GM21528 (cell line): ENCODE results near the gene ZNF618.

ENCODE experiments used
- ATAC-seq: cut with Tn5 transposase; IDR thresholded peaks from one replicate; pipeline ENCODE4 v1.9.1; 2021; ENCODE audit warnings: mild to moderate bottlenecking, moderate library complexity; ENCODE audit not compliant: unreplicated experiment, low FRiP score

The ZNF618 gene

DNA sequence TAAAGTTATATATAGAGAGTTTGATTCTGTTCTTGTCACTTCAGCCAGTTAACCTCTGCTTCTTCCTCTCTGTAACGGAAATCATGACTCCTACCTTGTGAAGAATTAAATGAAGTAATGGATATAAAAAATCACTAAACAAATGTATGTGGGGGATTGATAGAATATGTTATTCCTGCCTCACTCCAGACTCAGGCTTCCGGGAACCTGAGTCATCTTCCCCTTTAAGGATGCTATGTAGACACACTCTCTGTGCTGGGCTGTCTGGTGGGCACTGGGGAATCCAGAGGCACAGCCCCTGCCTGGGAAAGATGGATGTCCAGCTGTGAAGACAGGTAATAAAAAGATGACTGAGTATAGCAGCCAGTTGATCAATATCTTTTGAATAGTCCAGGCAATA is 77.4 kb downstream of the ZNF618 start:
- ATAC-seq, result no peak

DNA sequence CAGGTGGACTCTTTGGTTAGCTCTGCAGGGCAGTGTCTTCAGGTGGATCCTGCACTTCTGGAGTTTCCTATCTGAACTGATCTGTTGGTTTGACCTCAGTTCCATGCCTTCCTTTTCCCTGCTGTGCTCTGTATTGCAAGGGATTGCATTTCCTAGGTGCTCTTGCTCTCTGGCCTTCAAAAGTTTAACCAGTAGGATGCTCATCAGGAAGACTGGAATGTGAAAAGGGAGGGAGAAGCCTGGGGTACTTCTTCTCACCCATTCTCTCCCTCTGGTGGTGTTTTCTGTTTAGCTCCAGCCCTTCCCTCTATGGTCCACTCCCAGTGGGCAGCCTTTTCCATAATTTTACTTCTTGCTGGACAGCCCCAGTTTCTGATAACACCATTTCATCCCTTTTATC is 78.5 kb downstream of the ZNF618 start:
- no peak for ATAC-seq

DNA sequence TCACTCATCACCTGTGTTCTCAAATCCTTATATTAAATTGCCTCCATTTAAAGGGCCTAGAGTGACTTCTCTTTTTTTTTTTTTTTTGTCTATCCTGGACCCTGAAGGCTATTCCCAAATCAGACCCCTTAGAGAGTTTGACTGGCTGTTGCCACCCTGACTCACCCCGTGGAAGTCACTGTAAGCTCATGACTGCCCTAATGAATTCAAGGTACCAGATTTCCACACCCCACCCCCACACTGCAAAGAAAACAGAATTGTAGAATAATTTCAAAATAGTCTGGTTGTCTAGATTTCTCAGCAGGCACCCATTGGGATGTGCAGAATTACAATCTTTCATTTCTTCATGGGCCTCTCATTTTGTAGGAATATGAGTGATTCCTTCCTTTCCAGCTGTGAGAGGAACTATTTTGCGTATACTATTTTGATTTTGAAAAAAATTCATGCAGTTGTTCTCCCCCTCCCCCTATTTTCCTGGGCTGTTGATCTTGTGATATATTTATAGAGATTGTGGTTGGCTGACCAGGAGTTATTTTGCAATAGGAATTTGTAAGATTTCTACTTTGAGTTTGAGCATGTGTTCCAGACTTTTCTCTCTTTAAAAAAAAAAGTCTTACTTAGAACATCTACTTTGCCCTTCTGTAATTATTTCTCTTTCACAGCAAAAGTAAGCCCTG is 79.1 kb downstream of the ZNF618 start:
- ATAC-seq, result no peak

DNA sequence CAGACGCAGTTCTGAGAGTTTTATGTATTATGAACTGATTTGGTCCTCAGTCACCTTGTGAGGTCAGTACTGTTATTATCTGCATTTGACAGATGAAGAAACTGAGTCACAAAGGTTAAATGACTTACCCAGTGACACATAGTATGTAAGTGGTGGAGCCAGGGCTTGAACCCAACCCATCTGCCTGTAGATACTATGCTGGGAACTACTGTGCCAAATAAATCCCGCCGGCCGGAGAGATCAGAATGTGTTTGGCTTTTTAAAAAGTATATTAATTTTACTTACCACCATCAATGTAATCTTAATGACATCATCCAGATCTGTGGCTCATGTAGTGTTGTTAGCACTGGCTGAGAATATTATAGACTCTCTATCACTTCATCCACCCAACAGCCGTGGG is 80.8 kb downstream of the ZNF618 start:
- no peak for ATAC-seq

DNA sequence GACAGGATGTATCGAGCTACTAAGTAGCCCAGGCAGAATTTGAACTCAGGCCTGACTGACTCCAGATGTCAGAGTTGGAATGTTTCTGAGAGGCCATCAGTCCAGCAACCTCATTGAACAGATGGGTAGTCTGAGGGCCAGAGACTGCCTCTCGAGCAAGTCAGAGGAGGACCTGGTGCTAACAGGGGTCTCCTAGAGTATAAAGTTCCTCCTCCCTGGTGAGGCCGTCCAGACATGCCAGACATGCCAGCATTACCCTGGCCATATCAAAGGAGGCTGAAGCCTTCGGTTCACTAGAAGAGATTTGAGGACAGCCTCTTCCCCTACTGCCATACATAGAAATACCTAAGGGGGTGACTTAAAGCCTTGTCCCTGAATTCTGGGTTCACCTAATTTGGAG is 81.2 kb downstream of the ZNF618 start:
- no peak for ATAC-seq

DNA sequence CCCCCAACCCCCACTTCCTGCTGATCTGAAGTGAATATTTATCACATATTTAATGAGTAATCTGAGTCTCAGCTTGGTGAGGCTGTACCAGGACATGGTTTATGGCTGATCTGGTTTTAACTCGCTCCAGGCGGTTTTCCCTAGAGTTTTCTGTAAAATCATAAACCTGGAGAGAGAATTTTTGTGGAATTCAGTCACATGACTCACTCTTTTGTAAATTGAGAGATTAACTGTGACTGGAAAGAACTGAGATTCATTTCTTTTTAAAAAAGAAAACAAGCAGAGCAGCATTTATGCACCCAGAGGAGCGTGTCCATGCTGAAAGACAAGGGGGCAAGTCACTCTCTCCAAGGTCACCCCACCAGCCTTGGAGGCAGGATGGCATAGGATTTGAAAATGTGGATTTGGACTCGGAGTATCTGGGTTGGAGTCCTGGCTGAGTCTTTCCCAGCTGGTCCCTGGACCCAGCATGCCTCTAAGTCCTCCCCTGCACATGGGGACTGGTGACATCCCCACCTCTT is 81.8 kb downstream of the ZNF618 start:
- no peak for ATAC-seq

DNA sequence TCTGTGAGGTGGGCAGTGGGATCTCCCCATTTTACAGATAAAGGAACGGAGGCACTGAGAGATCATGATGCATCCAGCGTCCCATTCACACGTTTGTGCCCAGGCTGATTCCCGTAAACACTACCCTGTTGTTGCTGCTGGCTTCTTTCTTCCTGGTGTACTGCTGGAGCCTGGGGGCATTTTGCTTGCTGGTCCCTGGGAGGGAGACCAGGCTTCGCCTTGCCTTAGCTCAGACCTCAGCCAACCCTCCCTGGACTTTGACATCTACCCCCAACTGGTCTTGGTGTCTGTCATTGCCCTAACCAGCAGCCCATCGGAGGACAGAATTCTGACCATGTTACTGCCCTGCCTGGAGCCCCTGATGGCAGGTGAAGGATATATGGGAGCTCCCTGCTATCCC is 82.4 kb downstream of the ZNF618 start:
- ATAC-seq, result no peak

DNA sequence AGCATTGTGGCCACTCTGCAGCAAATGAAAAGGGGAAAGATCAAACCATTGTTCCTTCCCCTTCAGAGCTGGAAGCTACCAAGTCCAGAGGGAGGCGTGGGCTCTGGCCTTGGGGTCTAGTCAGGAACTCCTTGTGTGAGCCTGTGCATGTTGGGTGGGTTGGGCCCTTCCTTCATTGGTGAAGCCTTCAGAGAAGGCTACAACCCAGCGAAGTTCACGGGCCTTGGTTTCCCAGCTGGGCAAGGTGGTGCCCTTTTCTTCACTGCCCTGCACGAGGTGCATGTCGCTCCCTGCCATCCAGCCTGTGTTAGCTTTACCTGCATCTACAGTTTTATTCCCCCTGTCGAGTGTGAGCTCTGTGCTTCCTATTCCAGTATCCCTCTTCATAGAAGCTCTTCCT is 84.7 kb downstream of the ZNF618 start:
- no peak for ATAC-seq

DNA sequence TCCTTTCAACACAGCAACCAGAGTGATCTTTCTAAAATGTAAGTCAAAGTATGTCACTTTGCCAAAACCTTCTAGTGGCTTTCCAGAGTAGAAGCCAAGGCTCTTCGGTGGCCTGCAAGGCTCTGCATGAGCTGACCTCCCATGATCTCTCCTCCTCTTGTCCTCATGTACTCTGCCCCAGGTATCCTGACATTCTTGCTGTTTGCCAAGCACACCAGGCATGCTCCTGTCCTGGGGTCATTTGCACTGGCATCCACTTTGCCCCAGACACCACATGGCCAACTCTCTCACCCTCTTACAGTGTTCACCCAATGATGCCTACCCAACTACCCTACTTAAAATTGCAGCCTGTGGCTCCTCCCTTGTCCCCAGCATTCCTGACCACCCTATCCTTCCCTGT is 86.3 kb downstream of the ZNF618 start:
- ATAC-seq, result no peak

DNA sequence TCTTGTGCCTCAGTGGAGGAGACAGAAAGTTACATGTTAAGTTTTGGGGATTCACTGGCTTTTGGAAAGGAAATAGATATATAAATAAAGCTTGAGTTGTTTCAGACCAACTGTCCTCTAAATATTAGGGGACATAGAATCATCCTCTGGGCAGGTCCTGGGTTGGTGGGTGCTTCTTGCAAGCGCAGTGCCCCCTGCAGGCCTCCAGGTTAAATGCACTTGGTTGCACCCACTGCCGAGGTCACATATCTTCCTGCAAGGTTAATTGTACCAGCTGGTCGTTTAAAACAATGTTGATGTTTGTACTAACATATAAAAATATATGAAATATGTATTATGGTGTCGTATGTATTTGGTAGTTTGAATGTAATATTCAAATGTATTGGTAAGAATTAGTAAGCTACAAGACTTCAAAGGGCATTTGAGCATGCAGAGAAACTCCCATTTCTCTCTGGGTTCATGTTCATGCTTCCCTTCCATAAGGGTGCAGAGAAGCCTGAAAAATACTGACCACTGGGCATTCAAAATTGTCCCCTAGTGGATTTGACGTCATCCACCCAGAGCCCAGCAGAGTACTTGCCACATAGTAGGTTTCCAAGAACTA is 87.0 kb downstream of the ZNF618 start:
- no peak for ATAC-seq

DNA sequence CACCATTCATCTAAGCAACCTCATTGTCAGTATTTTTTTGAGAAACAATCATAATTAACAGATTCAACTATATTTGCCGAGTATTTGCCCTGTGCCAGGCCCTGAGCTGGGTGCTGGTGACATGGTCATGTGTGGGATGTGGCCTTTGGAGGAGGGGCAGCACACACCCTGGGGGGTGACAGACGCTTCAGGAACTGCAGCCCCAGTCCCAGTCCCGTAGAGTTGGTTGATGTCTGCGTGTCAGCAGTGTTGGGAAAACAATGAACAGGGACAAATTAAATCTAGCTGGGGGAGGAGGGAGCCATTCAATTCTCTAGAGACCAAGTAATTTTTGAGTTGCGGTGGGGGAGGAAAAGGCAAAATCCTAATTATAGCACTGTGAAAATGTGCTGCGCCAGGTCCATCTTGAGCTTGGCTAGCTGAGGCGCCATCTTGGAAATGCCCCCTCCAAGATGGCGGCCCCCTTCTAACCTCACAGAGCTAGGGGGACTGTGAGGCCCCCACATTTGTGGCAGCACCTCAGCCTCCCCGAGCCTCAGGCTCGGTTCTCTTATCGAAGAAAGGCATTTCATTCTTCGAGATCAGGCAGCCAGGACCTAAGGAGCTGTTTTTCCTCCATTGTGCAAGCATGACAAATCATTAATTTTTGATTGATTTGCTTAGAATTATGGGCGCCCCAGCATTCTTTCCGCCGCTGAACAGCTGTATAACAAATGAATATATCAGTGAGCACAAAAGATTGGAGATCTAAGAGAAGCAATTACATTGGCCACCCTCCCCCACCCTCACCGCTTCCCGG is 87.8 kb downstream of the ZNF618 start:
- ATAC-seq, result no peak

DNA sequence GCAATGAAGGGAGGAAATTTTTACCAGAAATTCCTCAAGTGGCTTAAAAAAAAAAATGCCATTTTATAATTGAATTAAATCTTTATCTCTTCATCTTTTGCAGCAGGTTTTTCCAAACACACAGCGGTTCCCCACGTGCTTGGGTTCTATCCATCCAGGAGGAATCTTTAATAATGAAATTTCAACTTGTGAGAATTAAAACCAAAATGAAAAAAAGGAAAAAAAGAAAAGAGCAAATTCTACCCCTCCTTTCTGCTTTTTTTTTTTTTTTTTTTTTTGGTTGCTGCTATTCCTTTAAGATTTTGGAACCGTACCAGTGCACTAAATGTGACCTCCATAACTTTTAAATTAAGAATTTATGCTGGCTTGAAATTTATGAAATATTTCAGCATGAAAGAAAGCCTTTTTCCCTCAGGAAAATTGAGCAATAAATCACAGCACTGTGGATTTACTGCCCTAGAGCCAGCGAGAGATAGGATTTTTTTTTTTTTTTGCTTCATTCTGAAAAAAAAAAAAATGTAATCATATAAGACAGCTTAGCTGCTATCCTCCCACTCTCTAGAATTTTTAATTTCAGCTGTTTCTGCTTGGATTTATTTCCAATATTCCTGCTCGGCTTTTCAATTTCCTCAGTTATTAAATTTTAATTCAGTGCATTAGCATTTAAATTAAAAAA is 88.5 kb downstream of the ZNF618 start:
- ATAC-seq, result no peak

DNA sequence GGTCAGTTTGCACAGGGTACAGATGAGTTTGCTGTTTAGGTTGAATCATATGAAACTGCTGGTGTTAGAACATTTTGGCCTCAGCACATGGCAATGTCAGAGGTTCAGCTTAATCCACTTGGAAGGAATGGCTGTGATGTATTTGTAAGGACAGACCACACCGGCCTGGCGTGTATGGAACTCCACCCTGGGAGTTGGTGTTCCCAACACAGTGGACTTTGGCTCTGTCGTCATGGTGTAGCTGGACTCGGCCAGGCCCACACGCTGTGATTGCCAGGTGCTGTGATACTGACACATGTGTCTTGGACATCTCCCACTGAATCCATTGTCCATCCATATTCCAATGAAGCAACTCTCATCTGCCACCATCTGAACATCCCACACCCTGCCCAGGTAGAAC is 90.3 kb downstream of the ZNF618 start:
- no peak for ATAC-seq

DNA sequence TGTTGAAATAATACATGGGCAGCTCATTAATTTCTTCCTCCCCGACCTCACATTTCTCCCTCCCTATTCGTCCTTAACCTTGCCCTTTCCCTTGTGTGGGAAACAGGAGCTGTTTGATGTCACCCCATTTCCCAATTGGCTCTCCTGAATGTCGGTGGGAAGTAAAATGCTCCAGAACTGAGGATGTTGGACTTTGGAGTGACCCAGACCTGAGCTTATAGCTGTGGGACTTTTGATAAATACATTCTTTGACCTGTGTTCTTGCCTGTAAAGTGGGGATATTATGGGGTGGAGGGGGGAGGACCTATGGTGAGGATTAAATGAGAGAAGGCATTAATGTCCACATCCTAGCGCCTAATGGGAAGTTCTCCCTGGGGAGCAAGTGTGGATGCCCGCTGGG is 91.3 kb downstream of the ZNF618 start:
- no peak for ATAC-seq

DNA sequence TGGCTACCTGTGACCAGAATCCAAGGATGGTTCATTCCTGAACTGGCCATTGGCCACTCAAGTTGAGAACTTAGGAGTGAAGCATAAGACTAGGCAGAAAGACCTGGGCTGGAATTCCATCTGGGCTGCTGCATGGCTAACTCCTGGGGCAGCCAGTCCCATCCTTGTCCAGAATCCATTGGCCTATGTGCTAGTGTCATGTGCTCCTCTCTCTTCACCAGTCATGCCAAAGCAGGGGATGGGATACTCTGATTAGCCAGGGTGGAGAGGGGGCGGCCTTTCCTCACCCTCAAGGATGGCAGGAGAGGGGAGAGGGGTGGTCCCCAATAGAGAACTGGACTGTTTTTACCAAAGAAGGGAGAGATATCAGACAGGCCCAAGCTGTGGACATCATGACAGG is 93.2 kb downstream of the ZNF618 start:
- ATAC-seq, result no peak

DNA sequence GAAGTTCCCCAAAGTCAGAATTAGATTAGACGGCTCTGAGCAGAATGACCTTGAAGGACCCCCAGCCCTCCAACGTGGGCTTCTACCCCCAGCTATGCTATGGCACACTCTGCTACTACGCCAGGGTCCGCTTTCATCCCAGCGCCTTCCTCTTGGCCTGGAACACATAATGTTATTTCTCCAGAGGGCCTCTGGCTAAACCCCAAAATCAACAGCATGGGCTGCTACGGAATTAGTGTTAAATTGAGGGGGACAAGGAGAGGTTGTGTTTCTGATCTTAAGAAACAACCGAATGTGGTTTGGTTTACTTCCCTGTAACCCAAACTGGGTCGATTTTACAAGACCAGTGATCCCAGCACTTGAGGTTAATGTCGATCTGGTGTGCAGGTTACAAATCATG is 97.1 kb downstream of the ZNF618 start:
- no peak for ATAC-seq

DNA sequence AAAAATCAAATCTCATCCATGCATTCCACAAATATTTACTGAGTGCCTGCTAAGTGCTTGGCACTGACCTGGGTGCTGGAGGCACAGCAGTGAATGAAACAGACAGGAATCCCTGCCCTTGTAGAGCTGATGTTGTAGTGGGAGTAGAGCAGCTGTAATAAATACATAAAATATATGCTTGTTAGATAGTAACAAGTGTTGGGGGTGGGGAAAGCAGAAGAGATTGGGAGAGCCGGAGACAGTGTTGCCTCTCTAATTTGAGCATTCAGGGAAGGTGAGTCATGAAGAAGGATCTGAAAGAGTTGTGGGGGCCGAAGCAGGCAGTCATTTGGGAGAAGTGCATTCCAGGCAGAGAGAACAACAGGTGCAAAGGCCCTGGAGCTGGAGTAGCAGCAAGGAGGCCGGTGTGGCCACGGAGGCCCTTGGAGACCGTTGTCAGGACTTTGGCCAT is 97.9 kb downstream of the ZNF618 start:
- ATAC-seq, result no peak

DNA sequence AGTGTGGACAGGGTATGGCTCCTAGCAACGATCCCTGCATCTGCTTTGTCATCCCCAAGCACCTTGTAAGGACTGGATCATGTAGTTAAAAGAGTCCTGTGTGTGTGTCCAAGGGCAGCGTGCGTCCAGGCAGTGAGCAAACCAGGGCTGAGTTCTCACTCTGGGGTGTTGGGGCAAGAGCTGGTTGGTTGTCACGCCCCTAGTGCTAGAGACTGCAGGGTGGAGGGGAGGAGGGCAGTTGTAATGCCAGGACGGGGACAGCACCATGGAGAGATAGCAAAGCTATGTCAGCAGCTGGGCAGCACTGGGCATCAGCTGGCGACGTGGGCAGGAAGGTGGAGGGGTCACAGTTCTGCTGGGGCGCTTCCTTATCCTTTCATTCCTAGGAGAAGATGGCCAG is 100.8 kb downstream of the ZNF618 start:
- no peak for ATAC-seq

DNA sequence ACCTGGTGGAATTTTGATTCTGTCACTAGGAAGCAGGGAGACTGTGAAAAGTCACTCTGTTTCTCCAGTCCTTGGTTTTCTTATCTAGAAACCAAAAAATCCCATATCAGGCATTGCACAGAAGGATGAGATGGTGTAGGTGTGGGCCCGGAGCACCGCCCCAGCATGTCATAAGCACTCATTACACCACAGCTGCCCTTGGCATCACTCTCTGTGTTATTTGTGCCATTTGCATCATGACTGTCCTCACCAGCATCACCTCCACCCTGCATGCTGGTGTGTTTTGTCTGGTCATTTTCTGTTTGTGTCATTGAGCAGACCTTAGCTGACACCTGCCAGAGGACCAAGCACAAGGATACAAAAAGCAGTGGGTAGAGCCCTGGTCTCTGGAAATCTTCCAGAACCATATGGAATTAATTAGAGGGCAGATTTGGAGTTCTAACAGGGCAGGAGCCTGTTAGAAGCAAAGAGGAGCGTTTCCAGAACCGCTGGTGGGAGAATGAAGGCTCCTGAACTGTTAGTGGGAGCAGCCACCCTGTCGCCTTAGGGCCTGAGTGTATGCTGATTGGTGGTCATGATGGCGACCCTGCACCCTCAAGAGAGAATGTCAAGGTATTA is 102.7 kb downstream of the ZNF618 start:
- ATAC-seq, result no peak

DNA sequence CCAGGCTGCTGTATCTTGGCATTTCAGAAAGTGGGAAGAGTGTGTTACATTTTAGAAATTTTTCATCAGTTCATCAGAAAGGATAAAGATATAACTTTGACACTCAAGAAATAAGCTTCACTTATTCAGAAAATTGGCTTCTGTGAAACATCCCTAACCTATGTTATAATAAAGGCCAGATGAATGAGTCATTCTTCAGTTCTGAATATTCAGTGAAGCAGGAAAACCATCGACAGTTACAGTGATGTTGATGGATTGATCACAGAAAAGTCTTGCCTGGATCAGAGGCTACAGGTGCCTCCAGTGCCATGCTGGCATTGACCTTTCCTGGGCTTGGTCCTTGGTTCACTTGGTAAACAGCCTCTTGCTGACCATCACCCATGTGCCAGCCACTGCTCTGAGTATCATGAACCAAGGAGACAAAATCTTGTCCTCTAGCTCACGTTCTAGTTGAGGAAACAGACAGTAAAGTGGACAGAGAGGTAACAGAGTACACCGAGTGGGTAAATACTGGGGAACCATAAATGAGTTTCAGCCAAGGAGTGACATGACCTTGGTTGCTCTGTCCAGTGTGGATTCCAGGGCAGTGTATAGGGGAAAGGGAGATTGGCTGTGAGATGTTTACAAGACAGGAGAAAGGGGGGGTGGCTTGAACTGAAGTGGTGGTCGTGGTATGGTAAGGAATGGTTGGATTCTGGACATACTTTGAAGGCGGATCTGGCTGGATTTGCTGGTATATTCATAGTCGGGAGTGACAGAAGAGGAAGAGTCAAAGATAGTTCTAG is 103.4 kb downstream of the ZNF618 start:
- no peak for ATAC-seq
